Ovary (tissue), 3 donors: ENCODE data around the gene DNAJB4.

Experiments
- CTCF ChIP-seq, 3 donors: fragments of 450-650 bp in 2 of 3; fragments of 200-600 bp in 1 of 3; IDR thresholded peaks; one replicate each; pipeline versions ENCODE4 v1.5.1 to v1.8.0; 2016 to 2022; ENCODE audit warnings: antibody characterized with exemption in 3 of 3, mild to moderate bottlenecking in 1 of 3
- POLR2A ChIP-seq: fragments of 450-650 bp; IDR thresholded peaks from one replicate; pipeline ENCODE4 v1.6.1; 2017; ENCODE audit warnings: antibody characterized with exemption, mild to moderate bottlenecking, moderate library complexity
- donor health status: DM: no; HTN: no; CAD: no.

GRCh38 chr1:78003882-78004718, 639 bp upstream of the DNAJB4 start:
- TF ChIP-seq CTCF (IDR thresholded peaks at IDR 0.05) (peak in 1 of 3 donors; percentile 40), POLR2A (no peak)
